ENCODE data around the gene TTC12. TPM values are rescaled to one million over a fixed set of nuclear protein-coding genes. Genes with fewer than 3 reads are reported as not detected.

Gene TTC12
- total RNA-seq, 4 donors from 2014 or later, result 4.4 to 19.1 (median 7.0) TPM

GRCh38 chr11:113311536-113311935, 2.8 kb upstream of the TTC12 start:
- no peak for TF ChIP-seq CTCF (IDR thresholded peaks at IDR 0.05)
- no peak for DNase-seq (ENCODE audit: low spot score)
- no peak for ATAC-seq (ENCODE audit: low FRiP score)

DNA sequence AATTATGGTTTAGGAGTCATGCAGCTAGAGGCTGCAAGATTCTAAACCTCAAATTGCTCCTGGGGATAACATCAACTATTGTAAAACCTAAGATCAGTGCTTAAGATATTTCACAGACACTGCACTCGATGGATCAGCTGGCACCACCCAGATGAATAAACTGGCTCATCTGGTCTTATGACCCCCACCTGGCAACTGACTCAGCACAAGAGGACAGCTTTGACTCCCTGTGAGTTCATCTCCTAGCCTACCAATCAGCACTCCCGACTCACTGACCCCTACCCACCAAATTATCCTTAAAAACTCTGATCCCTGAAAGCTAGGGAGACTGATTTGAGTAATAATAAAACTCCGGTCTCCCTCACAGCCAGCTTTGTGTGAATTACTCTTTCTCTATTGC, 782 bp upstream of the TTC12 start:
- DNase-seq (ENCODE audit: low spot score), result no peak
- no peak for TF ChIP-seq CTCF (IDR thresholded peaks at IDR 0.05)
- ATAC-seq (ENCODE audit: low FRiP score), result no peak

DNA sequence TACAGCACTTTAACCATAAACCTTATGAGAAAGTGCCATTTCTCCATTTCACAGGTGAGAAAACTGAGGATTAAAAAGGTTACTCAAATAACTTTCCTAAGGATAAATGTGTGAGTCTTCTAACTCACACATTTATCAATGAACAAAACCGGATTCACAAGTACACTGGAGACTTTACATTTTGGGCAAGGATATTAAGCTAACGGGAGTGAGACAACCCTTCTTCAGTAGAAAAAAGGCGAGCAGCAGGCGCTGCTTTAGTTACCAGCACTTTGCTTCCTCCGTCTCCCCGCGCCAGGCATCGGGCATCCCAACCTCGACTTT, 356 bp upstream of the TTC12 start:
- TF ChIP-seq CTCF (IDR thresholded peaks at IDR 0.05), result no peak
- ATAC-seq (ENCODE audit: low FRiP score) (no peak), DNase-seq (ENCODE audit: low spot score) (no peak)

- no peak for TF ChIP-seq CTCF (IDR thresholded peaks at IDR 0.05)
- DNase-seq (ENCODE audit: low spot score), result no peak
- no peak for ATAC-seq (ENCODE audit: low FRiP score)
Observed at GRCh38 chr11:113315811-113316210, 1.4 kb downstream of the TTC12 start.

- no peak for TF ChIP-seq CTCF (IDR thresholded peaks at IDR 0.05)
- no peak for DNase-seq (ENCODE audit: low spot score)
- ATAC-seq (ENCODE audit: low FRiP score), result no peak
Observed at GRCh38 chr11:113316256-113316655, 1.9 kb downstream of the TTC12 start.

DNA sequence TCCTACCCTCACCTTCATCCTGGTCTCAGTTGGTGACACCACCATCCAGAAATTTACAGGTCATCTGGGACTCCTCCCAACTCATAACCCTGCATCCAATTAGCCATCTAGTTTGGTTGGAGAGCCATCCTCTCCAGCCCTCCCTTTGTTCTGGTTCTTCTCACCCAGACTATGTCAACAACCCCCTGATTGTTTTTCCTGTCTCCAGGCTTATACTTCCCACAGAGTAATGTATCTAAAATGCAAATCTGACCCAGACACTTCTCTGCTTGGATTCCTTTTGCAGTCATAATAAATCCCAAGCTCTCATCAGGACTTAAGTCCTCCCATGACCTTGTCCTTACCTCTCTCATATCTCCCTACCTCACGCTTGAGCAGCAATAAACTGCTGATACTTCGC, 3.0 kb downstream of the TTC12 start:
- TF ChIP-seq CTCF (IDR thresholded peaks at IDR 0.05), result no peak
- DNase-seq (ENCODE audit: low spot score) (no peak), ATAC-seq (ENCODE audit: low FRiP score) (no peak)

DNA sequence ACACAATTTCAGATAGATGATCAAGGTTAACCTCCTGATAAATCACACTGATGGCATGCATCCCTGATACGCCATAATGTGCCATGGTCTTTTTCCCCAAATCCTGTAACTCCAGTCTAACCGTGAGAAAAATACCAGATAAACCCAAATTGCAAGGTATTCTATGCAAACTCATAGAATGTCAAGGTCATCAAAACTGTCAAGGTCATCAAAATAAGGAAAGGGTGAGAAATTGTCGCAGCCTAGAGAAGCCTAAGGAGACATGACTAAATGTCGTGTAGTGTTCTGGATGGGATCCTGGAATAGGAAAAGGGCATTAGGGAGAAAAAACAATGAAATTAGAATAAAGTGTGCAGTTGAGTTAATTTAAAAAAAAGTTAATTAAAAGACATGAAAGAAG, 4.7 kb downstream of the TTC12 start:
- TF ChIP-seq CTCF (IDR thresholded peaks at IDR 0.05), result no peak
- no peak for ATAC-seq (ENCODE audit: low FRiP score)
- DNase-seq (ENCODE audit: low spot score), result no peak
